GM12874 (cell line): ENCODE results near the gene SEPTIN8.

Source experiments
- CTCF ChIP-seq: IDR thresholded peaks from 2 replicates; pipeline ENCODE4 v1.5.1; 2011; ENCODE audit warnings: low read depth, mild to moderate bottlenecking, control low read depth, low read length, moderate library complexity; ENCODE audit not compliant: insufficient read depth

SEPTIN8 gene

DNA sequence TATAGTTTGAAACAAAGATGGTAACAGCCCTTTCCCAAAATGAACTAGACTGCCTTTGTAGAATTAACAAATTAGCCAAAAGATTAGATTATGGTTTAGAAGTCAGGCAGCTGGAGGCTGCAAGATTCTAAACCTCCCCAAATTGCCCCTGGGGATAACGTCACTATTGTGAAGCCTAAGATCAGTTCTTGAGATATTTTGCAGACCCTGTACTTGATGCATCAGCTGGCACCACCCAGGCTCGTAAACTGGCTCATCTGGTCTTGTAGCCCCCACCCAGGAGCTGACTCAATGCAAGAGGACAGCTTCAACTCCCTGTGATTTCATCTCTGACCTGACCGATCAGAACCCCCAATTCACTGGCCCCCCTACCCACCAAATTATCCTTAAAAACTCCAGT is 31.8 kb upstream of the SEPTIN8 start:
- no peak for TF ChIP-seq CTCF

GRCh38 chr5:132808448-132808847 is 31.4 kb upstream of the SEPTIN8 start:
- TF ChIP-seq CTCF = no peak

GRCh38 chr5:132807163-132807838 is 30.3 kb upstream of the SEPTIN8 start:
- peak; percentile 15; the same call in 1 of the 2 replicates for TF ChIP-seq CTCF

DNA sequence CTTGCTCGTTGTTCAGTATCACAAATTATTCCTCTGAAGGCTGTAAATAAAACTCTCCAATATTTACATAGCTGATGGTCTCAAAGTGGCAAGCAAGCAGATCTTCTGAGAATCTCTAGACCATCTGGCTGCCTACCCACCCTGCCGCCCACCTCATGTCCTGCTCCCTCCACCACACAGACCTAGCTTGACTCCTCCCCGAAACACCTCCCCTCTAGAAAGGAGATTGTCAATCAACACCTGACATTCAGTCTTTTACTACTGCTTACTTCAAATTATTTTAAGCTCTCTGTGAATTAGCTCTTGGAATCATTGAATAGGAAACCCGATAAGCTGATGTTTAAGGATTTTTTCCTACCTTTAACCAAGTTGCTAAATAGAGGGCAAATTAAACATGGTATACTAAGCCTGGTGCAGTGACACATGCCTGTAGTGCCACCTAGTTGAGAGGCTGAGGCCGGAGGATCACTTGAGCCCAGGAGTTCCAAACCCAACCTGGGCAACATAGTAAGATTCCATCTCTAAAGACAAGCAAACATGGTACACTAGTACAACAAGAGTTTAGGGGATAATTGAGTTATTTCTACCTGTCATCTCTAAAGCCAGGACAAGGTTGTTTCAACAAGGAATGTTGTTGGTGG is 25.1 kb upstream of the SEPTIN8 start:
- no peak for TF ChIP-seq CTCF

DNA sequence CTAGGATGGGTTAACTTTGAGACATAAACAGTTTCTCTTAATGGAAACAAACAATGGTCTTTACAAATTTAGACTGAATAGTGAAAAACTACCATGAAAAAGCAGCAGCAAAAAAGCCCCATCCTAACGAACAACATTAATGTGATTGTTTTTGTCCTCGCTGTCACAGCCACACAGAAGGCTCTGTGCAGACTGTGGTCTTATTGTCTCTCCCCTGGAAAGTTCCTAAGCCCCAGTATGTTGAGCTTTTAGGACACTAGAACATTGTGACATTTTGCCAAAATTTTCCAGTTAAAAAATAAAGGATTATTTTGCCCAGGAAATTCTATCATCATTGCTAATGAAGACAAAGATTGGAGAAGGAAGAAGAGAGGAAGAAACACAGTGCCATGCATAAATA is 23.5 kb upstream of the SEPTIN8 start:
- TF ChIP-seq CTCF = no peak

DNA sequence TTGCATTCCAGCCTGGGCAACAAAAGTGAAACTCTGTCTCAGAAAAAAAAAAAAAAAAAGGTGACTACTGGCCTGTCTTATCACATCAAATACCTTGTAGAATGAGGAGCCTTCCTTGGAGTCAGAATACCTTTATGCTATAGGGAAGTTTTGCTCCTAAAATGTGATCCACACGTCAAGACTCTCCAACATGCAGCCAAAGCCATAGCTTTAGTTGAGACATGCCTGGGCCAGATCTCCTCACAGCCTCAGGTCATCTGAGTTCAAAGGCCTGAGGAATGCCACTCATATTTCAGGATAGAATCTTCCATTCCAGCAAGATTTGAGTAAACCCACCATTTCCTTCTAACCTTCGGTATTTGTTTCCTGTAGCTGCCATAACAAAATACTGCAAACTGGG is 22.4 kb upstream of the SEPTIN8 start:
- TF ChIP-seq CTCF = no peak

GRCh38 chr5:132797651-132798050 is 20.6 kb upstream of the SEPTIN8 start:
- no peak for TF ChIP-seq CTCF
